ENCODE results near the gene CEACAM1.
"Not testable (repeated sequence)": the region's sequence is repeated elsewhere in the genome, so short reads cannot be mapped to it uniquely, and the experiment has no call there.

CEACAM1 gene

GRCh38 chr19:42472402-42473147, 55.7 kb downstream of the CEACAM1 start:
- DNase-seq = no peak

- DNase-seq = no peak
Observed at GRCh38 chr19:42471554-42472249, 56.6 kb downstream of the CEACAM1 start.

- DNase-seq = peak; percentile 87
Observed at GRCh38 chr19:42469311-42470235, 58.7 kb downstream of the CEACAM1 start.

GRCh38 chr19:42468273-42468796, 59.9 kb downstream of the CEACAM1 start:
- peak; percentile 81 for DNase-seq

- DNase-seq = peak; percentile 66
Observed at GRCh38 chr19:42467183-42467760, 61.0 kb downstream of the CEACAM1 start.

GRCh38 chr19:42466521-42467182, 61.6 kb downstream of the CEACAM1 start:
- DNase-seq = peak; percentile 34

- peak; percentile 83 for DNase-seq
Observed at GRCh38 chr19:42465827-42466280, 62.4 kb downstream of the CEACAM1 start.

- DNase-seq = no peak
Observed at GRCh38 chr19:42461700-42462324, 66.5 kb downstream of the CEACAM1 start.

- DNase-seq = not testable (repeated sequence)
Observed at GRCh38 chr19:42461231-42461630, 67.0 kb downstream of the CEACAM1 start.

GRCh38 chr19:42459926-42460325, 68.4 kb downstream of the CEACAM1 start:
- no peak for DNase-seq
